Measurements from ENCODE around the gene AKT3. TPM values are rescaled to one million over a fixed set of nuclear protein-coding genes. Genes with fewer than 3 reads are reported as not detected.
A peak's percentile ranks its signal among the peaks of the same experiment; 100 is the strongest.

Gene AKT3
- total RNA-seq, 2 donors from 2014 or later: 38.1 to 41.8 TPM

DNA sequence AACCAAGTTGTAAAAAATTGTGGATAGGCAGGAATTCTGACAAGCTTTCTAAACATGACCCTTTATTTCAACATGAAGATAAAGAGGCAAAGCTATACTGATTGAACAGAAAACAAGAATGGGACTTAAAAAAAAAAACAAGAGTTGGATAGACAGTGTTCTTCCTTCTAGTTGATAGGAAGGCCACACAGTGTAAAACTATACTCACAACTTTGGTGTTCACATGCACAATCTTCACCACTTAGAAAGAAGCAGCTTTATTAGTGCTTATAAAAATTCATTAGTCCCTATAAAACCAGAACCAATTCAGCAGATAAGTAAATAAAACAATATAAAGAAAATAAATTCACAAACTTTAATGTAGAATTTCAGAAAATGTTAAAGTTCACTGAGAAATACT lies 101.8 kb downstream of the AKT3 start:
- peaks cover 4% of the 10 kb centered on the region for H3K36me3 Mint-ChIP-seq
- ATAC-seq (no peak), DNase-seq (ENCODE audit: low spot score) (no peak)
- H3K9me3 Mint-ChIP-seq: no peaks in the 10 kb centered on the region
- H3K27me3 Mint-ChIP-seq: no peaks in the 10 kb centered on the region
- H3K4me3 Mint-ChIP-seq: no peak overlapping the region
- peaks cover 0 to 4% of the 10 kb centered on the region in 2 donors for H3K4me1 Mint-ChIP-seq (ENCODE audit: low read depth in 2 of 2)
- no peak overlapping the region for H3K27ac Mint-ChIP-seq

DNA sequence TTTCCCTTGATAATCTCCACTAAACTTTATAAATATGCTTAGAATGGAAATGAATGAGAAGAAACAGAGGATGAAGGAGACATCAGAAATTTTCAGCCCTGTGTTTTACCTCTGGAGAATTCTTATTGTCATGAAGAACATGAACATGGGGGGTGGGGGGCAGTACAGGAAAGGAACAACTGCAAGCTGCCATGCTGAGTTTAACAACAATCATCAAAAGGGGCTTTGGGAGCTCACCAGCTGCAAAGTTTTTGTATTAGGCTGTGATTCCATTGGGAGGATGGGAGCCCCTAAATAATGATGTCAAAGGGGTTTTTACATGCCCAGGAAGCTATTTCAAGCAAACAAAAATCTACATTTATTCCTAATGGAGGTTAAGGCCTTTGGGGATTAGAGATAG lies 103.3 kb downstream of the AKT3 start:
- no peak overlapping the region for H3K4me3 Mint-ChIP-seq
- H3K27ac Mint-ChIP-seq: no peak overlapping the region
- DNase-seq (ENCODE audit: low spot score): no peak
- H3K4me1 Mint-ChIP-seq (ENCODE audit: low read depth in 2 of 2): peaks cover 0 to 8% of the 10 kb centered on the region in 2 donors
- H3K9me3 Mint-ChIP-seq: no peaks in the 10 kb centered on the region
- peaks cover 4% of the 10 kb centered on the region for H3K36me3 Mint-ChIP-seq
- H3K27me3 Mint-ChIP-seq: no peaks in the 10 kb centered on the region
- no peak for ATAC-seq

DNA sequence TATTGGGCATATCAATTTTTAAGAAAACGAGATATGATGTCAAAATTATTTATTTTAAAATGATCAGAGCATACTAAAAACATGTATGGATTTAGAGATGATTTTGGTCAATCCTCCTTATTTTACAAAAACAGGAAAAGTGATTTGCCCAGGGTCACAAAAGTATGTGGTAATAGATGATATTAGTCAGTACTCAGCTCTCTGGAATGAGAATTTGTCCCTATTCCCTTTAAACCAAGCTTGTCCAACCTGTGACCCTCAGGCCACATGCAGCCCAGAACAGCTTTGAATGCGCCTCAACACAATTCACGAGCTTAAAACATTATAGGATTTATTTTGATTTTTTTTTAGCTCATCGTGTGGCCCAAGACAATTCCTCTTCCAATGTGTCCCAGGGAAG lies 104.7 kb downstream of the AKT3 start:
- DNase-seq (ENCODE audit: low spot score) (no peak), ATAC-seq (no peak)
- peaks cover 0 to 4% of the 10 kb centered on the region in 2 donors for H3K4me1 Mint-ChIP-seq (ENCODE audit: low read depth in 2 of 2)
- H3K27ac Mint-ChIP-seq: no peak overlapping the region
- H3K9me3 Mint-ChIP-seq: no peaks in the 10 kb centered on the region
- H3K27me3 Mint-ChIP-seq: no peaks in the 10 kb centered on the region
- H3K4me3 Mint-ChIP-seq: no peak overlapping the region
- peaks cover 4% of the 10 kb centered on the region for H3K36me3 Mint-ChIP-seq

DNA sequence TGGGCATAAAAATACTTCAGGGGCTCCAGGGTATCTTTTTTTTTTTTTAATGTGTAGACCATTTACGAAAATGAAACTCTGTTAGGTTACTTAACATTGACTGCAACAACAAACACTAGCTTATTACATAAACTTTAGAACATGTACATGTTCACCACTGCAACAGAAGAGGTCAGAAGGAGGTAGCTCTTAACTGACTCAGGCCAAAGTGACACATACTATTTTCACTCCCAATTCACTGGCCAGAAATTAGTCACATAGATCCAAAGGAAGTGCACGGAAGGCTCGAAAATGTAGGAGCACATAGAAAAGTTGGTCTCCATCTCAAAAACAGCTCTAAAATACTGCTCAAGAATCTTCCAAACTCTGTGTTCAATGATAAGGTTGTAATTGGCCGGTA lies 107.2 kb downstream of the AKT3 start:
- ATAC-seq: no peak
- H3K4me1 Mint-ChIP-seq (ENCODE audit: low read depth in 2 of 2): peaks cover 5 to 10% of the 10 kb centered on the region in 2 donors

DNA sequence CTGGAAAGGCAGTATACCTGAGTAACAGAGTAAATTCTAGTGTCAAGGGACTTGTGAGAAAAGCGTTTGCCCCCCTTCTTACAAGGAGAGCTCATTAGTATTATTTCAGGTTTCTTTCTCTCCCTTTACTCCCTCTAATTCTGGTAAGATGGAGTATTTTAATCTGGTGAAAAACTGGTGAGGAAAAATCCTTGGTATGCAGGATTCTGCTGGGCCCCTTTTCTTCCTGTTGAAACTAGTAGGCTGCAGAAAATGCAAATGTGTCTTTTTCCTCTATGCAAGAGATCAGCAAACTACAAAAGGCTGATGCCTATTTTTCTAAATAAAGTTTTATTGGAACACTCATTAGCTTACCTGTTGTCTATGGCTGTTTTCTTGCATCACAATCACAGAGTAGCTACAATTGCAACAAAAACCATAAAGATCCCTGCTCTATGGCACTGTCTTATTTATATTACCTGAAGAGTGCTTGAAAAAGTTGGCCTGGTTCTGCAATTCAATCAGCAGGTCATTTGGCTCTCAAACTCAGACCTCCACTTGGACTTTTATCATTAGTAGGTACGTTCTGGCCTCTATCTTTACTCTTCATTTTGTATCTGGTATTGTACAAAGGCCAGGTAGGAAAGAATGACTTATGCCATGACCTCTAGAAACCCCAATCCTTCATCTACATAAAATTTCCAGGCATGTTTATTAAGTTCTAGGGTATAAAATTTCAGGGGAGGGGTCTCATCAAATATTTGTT lies 109.6 kb downstream of the AKT3 start:
- Mint-ChIP-seq H3K9me3 (no peaks in the 10 kb centered on the region), H3K27ac (no peak overlapping the region)
- no peak for DNase-seq (ENCODE audit: low spot score)

More for the DNA sequence above, 107.2 kb downstream of the AKT3 start:
- H3K27ac Mint-ChIP-seq: peak overlapping the region in 1 of 2 donors; percentile 26
- DNase-seq (ENCODE audit: low spot score): no peak
- H3K4me3 Mint-ChIP-seq: no peak overlapping the region
- H3K36me3 Mint-ChIP-seq: peaks cover 4% of the 10 kb centered on the region
- no peaks in the 10 kb centered on the region for H3K27me3 Mint-ChIP-seq
- no peaks in the 10 kb centered on the region for H3K9me3 Mint-ChIP-seq

DNA sequence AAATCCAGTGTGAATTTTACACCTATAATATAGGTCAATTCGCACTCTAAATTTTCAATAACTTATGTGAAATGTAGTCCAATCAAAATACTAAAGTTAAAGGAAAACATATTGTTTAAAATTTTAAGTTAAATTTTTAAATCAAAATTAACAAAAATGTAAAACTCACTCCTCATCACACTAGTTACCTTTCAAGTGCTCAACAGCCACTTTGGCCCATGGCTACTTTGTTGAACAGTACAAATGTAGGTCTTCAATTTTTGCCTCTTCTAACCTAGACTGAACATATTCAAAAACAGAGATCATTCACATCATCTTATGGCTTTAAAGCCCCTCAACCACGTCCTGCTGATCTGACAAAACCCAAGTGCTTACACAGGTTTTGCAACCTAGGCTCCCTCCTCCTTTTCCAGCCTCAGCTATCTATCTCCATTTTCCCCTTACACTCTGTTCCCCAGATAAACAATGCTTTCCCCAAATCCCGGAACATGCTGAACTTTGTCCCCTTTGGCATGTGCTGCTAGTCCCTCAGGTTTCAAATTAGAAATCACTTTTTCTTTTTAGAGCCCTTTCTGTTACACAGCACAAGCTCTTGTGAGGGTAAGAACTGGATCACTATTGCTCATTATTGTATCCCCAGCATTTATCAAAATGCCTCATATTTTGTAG lies 110.6 kb downstream of the AKT3 start:
- H3K4me3 Mint-ChIP-seq: no peak overlapping the region
- peak overlapping the region in 1 of 2 donors; percentile 27 for H3K27ac Mint-ChIP-seq
- ATAC-seq (no peak), DNase-seq (ENCODE audit: low spot score) (no peak)
- H3K4me1 Mint-ChIP-seq (ENCODE audit: low read depth in 2 of 2): peaks cover 17 to 24% of the 10 kb centered on the region in 2 donors
- no peaks in the 10 kb centered on the region for H3K9me3 Mint-ChIP-seq
- no peaks in the 10 kb centered on the region for H3K27me3 Mint-ChIP-seq
- peaks cover 4% of the 10 kb centered on the region for H3K36me3 Mint-ChIP-seq

More for the DNA sequence above, 109.6 kb downstream of the AKT3 start:
- Mint-ChIP-seq H3K36me3 (peaks cover 4% of the 10 kb centered on the region), H3K27me3 (no peaks in the 10 kb centered on the region), H3K4me1 (ENCODE audit: low read depth in 2 of 2) (peaks cover 17 to 18% of the 10 kb centered on the region in 2 donors), H3K4me3 (no peak overlapping the region)
- no peak for ATAC-seq

DNA sequence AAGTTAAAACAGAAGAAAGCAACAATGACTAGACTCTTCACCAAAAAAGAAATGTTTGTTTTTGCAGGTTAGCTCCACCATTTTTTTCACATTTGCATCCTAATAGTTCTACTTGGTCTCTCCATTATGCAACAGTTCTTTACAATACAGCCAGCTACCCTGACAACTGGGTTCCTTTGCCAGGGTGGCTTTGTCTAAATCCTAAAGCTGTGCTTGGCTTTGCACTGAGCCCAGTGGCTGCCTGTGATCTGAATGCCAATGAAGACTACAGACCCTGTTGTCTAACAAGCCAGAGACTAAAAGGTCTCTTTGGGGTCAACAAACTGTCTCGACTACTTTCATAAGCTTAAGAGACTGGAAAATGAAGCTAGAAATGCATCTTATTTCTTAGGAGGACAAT lies 112.0 kb downstream of the AKT3 start:
- H3K36me3 Mint-ChIP-seq: no peaks in the 10 kb centered on the region

DNA sequence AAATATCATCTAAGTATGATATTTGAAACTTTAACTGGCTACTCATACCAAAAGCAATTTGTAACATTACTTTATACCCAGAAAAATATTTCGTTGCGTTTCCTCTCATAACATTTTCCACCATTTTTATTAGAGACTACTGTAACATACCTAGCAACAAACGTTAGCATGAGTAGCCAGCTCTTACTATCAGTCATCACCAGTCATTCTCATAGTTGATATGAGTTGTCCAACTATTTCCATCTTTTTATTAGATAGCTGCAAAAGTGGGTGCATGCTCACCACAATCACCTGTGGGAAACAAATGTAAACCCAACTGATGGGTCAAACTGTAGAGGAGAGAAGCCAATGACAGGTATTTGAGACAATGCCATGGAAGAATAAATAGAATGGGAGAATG lies 114.6 kb downstream of the AKT3 start:
- Mint-ChIP-seq H3K27ac (peak overlapping the region in 1 of 2 donors; percentile 49), H3K4me1 (ENCODE audit: low read depth in 2 of 2) (peaks cover 29 to 50% of the 10 kb centered on the region in 2 donors)
- peak in 1 of 2 donors; percentile 32 for ATAC-seq

More for the DNA sequence above, 112.0 kb downstream of the AKT3 start:
- no peaks in the 10 kb centered on the region for H3K9me3 Mint-ChIP-seq
- H3K4me1 Mint-ChIP-seq (ENCODE audit: low read depth in 2 of 2): peaks cover 20 to 30% of the 10 kb centered on the region in 2 donors
- DNase-seq (ENCODE audit: low spot score): no peak
- H3K27ac Mint-ChIP-seq: no peak overlapping the region
- no peaks in the 10 kb centered on the region for H3K27me3 Mint-ChIP-seq
- H3K4me3 Mint-ChIP-seq: no peak overlapping the region
- no peak for ATAC-seq

DNA sequence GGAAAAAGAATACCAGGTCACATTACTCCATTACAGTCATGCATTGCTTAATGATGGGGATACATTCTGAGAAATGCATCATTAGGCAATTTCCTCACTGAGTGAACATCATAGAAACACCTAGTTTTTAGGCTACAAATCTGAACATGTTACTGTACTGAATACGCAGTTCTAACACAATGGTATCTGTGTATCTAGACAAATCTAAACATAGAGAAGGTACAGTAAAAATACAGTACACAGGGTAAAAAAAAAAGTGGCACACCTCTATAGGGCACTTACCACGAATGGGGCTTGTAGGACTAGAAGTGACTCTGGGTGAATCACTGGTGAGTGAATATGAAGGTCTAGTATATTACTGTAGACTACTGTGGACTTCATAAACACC lies 115.7 kb downstream of the AKT3 start:
- Mint-ChIP-seq H3K9me3 (no peaks in the 10 kb centered on the region), H3K36me3 (peaks cover 6% of the 10 kb centered on the region), H3K4me1 (ENCODE audit: low read depth in 2 of 2) (peaks cover 30 to 52% of the 10 kb centered on the region in 2 donors), H3K27ac (peak overlapping the region; percentile 75 to 76), H3K4me3 (peak overlapping the region; percentile 69), H3K27me3 (no peaks in the 10 kb centered on the region)
- ATAC-seq (peak; percentile 79 to 83), DNase-seq (ENCODE audit: low spot score) (no peak)

More for the DNA sequence above, 114.6 kb downstream of the AKT3 start:
- DNase-seq (ENCODE audit: low spot score): no peak
- no peaks in the 10 kb centered on the region for H3K36me3 Mint-ChIP-seq
- H3K4me3 Mint-ChIP-seq: no peak overlapping the region
- H3K9me3 Mint-ChIP-seq: no peaks in the 10 kb centered on the region
- no peaks in the 10 kb centered on the region for H3K27me3 Mint-ChIP-seq

DNA sequence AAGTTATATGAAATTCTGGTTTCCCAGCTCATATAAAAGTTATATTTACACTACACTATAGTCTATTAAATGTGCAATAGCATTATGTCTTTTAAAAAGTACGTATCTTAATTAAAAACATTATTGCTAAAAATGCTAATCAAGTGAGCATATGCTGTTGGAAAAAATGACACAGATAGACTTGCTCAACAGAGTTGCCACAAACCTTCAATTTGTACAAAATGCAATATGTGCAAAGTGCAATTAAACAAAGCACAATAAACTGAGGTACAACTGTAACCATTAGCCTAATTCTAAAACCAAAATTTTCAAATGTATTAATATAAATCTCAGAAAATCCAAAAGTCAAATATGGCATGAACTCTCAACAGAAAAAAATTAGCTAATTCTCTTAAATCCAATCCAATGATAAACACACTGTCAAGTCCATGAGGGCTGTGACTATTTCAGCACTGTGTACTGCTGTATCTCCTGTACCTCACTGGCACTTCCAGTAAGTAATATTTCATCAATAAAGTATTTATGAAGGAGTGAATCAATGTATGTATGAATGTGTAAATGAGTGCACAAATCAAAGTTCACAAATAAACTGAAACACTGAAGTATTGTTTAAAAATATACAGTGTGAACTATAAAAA lies 116.3 kb downstream of the AKT3 start:
- Mint-ChIP-seq H3K27ac (peak overlapping the region; percentile 75 to 76), H3K4me3 (peak overlapping the region; percentile 69), H3K27me3 (no peaks in the 10 kb centered on the region), H3K36me3 (peaks cover 9% of the 10 kb centered on the region), H3K4me1 (ENCODE audit: low read depth in 2 of 2) (peaks cover 32 to 58% of the 10 kb centered on the region in 2 donors), H3K9me3 (no peaks in the 10 kb centered on the region)
- peak; percentile 26 to 62 for ATAC-seq
- no peak for DNase-seq (ENCODE audit: low spot score)

DNA sequence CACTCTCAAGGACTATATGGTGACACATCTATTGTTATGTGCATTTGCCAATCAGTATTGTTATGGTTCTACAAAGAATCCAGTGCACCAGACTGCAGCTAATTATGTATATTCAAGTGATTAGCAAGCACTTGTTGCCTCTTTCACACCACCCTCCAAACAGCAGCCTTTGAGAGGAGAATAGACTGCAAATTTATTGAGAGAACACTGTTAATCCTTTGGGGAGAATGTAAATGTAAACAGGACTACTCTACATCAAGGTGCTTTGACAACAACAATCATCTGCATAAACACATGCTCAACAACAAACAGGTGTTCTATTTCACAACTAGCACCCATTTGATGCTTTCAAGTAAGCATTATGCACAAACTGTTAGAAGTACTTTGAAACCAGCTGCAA lies 117.4 kb downstream of the AKT3 start:
- peak overlapping the region; percentile 65 to 81 for H3K27ac Mint-ChIP-seq
- H3K9me3 Mint-ChIP-seq: no peaks in the 10 kb centered on the region
- no peaks in the 10 kb centered on the region for H3K27me3 Mint-ChIP-seq
- peaks cover 34 to 68% of the 10 kb centered on the region in 2 donors for H3K4me1 Mint-ChIP-seq (ENCODE audit: low read depth in 2 of 2)
- ATAC-seq (no peak), DNase-seq (ENCODE audit: low spot score) (no peak)
- no peak overlapping the region for H3K4me3 Mint-ChIP-seq
- peaks cover 13% of the 10 kb centered on the region for H3K36me3 Mint-ChIP-seq

DNA sequence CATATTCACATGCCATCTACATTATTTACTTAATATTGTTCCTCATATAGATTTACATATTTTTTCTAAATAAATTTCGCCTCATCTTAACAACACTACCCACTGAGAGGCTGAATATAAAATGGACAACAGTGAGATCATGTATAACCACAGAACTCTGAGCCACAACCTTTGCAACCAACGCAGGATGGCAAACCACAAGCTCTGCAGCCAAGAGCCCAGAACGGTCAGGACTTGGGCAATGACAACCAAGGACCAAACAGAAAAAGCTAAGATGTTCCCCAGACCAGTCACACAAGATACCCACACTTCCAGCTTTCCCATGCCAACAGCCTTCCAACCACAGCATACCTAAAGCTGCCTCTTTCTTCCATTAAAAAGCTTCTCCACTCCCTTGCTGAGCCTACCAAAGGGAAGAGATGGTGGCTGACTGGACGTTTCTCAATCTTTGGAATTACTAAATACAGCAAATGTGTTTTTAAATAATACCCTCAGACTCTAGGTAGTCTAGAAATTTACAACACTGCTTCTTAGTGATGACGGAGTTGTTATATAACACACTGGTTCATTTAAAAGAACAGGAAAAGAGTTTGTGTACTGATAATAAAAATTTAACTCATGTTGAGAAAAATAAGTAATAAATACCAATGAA lies 117.9 kb downstream of the AKT3 start:
- ATAC-seq (peak; percentile 69 to 77), DNase-seq (ENCODE audit: low spot score) (peak; percentile 65)
- Mint-ChIP-seq H3K4me1 (ENCODE audit: low read depth in 2 of 2) (peaks cover 39 to 68% of the 10 kb centered on the region in 2 donors), H3K27me3 (no peaks in the 10 kb centered on the region), H3K27ac (peak overlapping the region; percentile 65 to 81), H3K4me3 (peak overlapping the region; percentile 58), H3K36me3 (peaks cover 13% of the 10 kb centered on the region), H3K9me3 (no peaks in the 10 kb centered on the region)

DNA sequence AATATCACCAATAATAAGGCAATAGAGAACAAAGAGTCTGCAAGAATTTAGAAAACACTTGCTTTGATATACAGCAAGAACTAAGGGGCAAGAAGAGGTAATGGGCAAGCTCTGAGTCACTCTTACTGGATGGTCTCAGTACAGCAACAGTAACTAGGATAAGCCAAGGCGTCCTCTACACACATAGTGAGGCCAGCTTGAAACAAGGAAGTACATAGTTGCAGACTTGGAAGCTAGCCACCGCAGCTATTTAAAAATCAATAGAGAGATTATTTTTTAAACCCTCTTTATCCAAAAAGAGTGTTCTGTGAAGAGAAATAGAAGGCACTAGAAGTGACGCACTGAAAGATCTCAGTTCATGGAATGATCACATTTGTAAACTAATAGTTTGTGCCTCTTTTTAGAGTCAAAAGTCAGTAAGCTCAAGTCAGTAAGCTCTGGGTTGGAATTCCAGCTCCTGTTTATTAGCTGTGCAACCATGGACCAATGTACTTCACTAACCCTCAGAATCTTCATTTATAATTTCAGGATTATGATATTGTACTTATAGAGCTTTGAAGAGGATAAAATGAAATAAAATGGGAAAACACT lies 118.6 kb downstream of the AKT3 start:
- Mint-ChIP-seq H3K4me3 (no peak overlapping the region), H3K9me3 (no peaks in the 10 kb centered on the region), H3K27ac (peak overlapping the region; percentile 65 to 81), H3K27me3 (no peaks in the 10 kb centered on the region), H3K36me3 (peaks cover 13% of the 10 kb centered on the region), H3K4me1 (ENCODE audit: low read depth in 2 of 2) (peaks cover 38 to 68% of the 10 kb centered on the region in 2 donors)
- no peak for ATAC-seq
- no peak for DNase-seq (ENCODE audit: low spot score)

Data from natural killer cell treated with Interleukin-12 subunit alpha and Interleukin-12 subunit beta and Interleukin-15 and Interleukin-18, amount 100 ng/mL, for 72 hours (primary cell).